GM12878 (cell line): ENCODE measurements around the gene KRI1. TPM values are rescaled to one million over a fixed set of nuclear protein-coding genes. Genes with fewer than 3 reads are reported as not detected.

Experiments
- BCL11A ChIP-seq: IDR thresholded peaks from 2 replicates; pipeline ENCODE4 v1.6.1; 2011; ENCODE audit warnings: low read depth, low read length
- E2F8 ChIP-seq: fragments of 450-650 bp; IDR thresholded peaks from 2 replicates; pipeline ENCODE4 v1.6.1; 2018; ENCODE audit warnings: mild to moderate bottlenecking, low read depth, moderate library complexity; ENCODE audit not compliant: partially characterized antibody
- EGR1 ChIP-seq, 2 experiments: IDR thresholded peaks; 1 replicate in 1 of 2; 2 replicates in 1 of 2; pipeline ENCODE4 v1.6.1; 2011 to 2012; ENCODE audit warnings: low read depth in 2 of 2, low read length in 2 of 2, borderline replicate concordance in 1 of 2, mild to moderate bottlenecking in 1 of 2, moderate library complexity in 1 of 2
- FOS ChIP-seq: IDR thresholded peaks from 3 replicates; pipeline ENCODE4 v1.6.1; 2011; ENCODE audit warnings: borderline replicate concordance; ENCODE audit not compliant: insufficient read length; ENCODE audit errors: extremely low read depth
- IKZF1 ChIP-seq: fragments of 450-650 bp; conservative IDR thresholded peaks from 2 replicates; pipeline ENCODE4 v1.6.1; 2017; ENCODE audit warnings: antibody characterized with exemption, mild to moderate bottlenecking
- NBN ChIP-seq: fragments of 450-650 bp; IDR thresholded peaks from 2 replicates; pipeline ENCODE4 v1.6.1; 2016
- NFYB ChIP-seq: IDR thresholded peaks from 2 replicates; pipeline ENCODE4 v1.6.1; 2011; ENCODE audit warnings: low read depth, mild to moderate bottlenecking, low read length, improper control_type of control experiment, moderate library complexity; ENCODE audit not compliant: insufficient read depth
- NKRF ChIP-seq: fragments of 450-650 bp; conservative IDR thresholded peaks from 2 replicates; pipeline ENCODE4 v1.6.1; 2017; ENCODE audit warnings: mild to moderate bottlenecking, moderate library complexity
- RELA ChIP-seq: fragments of 450-650 bp; IDR thresholded peaks from 2 replicates; pipeline ENCODE4 v1.8.0; 2014; ENCODE audit warnings: borderline replicate concordance; ENCODE audit not compliant: partially characterized antibody
- RELB ChIP-seq: fragments of 450-650 bp; IDR thresholded peaks from 2 replicates; pipeline ENCODE4 v1.6.1; 2017; ENCODE audit warnings: low read depth, mild to moderate bottlenecking, moderate library complexity
- SIN3A ChIP-seq: IDR thresholded peaks from 2 replicates; pipeline ENCODE4 v1.6.1; 2012; ENCODE audit warnings: low read depth, low read length, improper control_type of control experiment
- SREBF1 ChIP-seq: IDR thresholded peaks from 2 replicates; pipeline ENCODE4 v1.6.1; 2012; ENCODE audit warnings: mild to moderate bottlenecking, low read length
- TCF12 ChIP-seq: IDR thresholded peaks from 2 replicates; pipeline ENCODE4 v1.6.1; 2011; ENCODE audit warnings: low read depth, mild to moderate bottlenecking, low read length
- YBX1 ChIP-seq: fragments of 450-650 bp; IDR thresholded peaks from 2 replicates; pipeline ENCODE4 v1.6.1; 2016; ENCODE audit warnings: antibody characterized with exemption
- YY1 ChIP-seq: IDR thresholded peaks from 2 replicates; pipeline ENCODE4 v1.6.1; 2011; ENCODE audit warnings: low read depth, mild to moderate bottlenecking, low read length
- ZBTB40 ChIP-seq: fragments of 450-650 bp; IDR thresholded peaks from 2 replicates; pipeline ENCODE4 v1.6.1; 2016; ENCODE audit warnings: mild to moderate bottlenecking, moderate library complexity, borderline replicate concordance
- ZNF274 ChIP-seq: IDR thresholded peaks from one replicate; pipeline ENCODE4 v1.8.0; 2011; ENCODE audit not compliant: insufficient read length, insufficient read depth
- polyA plus RNA-seq, 11 experiments: library from polyadenylated mRNA; depleted of rRNA in 4 of 11; unstranded in 6 of 11; stranded (reverse) in 5 of 11; fragments of >200 nt; fragmentation: Nextera tagmentation in 4 of 11; fragmentation: Illumina TruSeq in 1 of 11; extraction: Ambion mirVana in 4 of 11; extraction: Trizol in 1 of 11; gene quantifications; 1 replicate in 1 of 11; 2 replicates in 10 of 11; pipeline versions ENCODE4 v1.2.1 to v1.2.3, GENCODE V29; 2011 to 2016; ENCODE audit warnings: inconsistent platforms in 2 of 11, missing spikeins in 2 of 11, low read depth in 1 of 11
- total RNA-seq, 4 experiments: library from RNA; depleted of rRNA in 3 of 4; stranded (reverse); fragments of >200 nt in 3 of 4; fragmentation: Illumina TruSeq in 1 of 4; extraction: Trizol in 1 of 4; gene quantifications; 2 replicates each; pipeline versions ENCODE4 v1.2.1 to v1.2.3, GENCODE V29; 2013 to 2021

Gene KRI1
- total and polyA plus RNA-seq, 10 of the 15 experiments (the other 5 are each of a cell fraction or from before 2014, with no cell fraction given) = 0.98 to 42.5 (median 24.7) TPM

GRCh38 chr19:10565567-10566407, at the start of gene KRI1 (continued):
- TF ChIP-seq E2F8 (no peak), YY1 (peak; percentile 92), NKRF (peak; percentile 79), NFYB (0 out of 2 replicates have a peak, but pooled peaks have one; percentile 29), NBN (0 out of 2 replicates have a peak, but pooled peaks have one; percentile 54), RELB (0 out of 2 replicates have a peak, but pooled peaks have one; percentile 5), ZNF274 (no peak), FOS (no peak), ZBTB40 (no peak), YBX1 (no peak), EGR1 (IDR thresholded peaks at IDR 0.05; ENCODE audit: borderline replicate concordance in 1 of 2, low read depth in 2 of 2, low read length in 2 of 2) (peak in 1 of 2 experiments; percentile 96; a peak in 2 of 3 replicates), RELA (peak; percentile 58), IKZF1 (peak; percentile 91), TCF12 (0 out of 2 replicates have a peak, but pooled peaks have one; percentile 51), SIN3A (peak; percentile 78; the same call in 1 of the 2 replicates), BCL11A (no peak), SREBF1 (no peak)
